Measurements from ENCODE around the gene TH. TPM values are rescaled to one million over a fixed set of nuclear protein-coding genes. Genes with fewer than 3 reads are reported as not detected.
"Not testable (repeated sequence)": the region's sequence is repeated elsewhere in the genome, so short reads cannot be mapped to it uniquely, and the experiment has no call there.

The TH gene
- total RNA-seq, 1 donor from 2014 or later = 0.23 TPM

DNA sequence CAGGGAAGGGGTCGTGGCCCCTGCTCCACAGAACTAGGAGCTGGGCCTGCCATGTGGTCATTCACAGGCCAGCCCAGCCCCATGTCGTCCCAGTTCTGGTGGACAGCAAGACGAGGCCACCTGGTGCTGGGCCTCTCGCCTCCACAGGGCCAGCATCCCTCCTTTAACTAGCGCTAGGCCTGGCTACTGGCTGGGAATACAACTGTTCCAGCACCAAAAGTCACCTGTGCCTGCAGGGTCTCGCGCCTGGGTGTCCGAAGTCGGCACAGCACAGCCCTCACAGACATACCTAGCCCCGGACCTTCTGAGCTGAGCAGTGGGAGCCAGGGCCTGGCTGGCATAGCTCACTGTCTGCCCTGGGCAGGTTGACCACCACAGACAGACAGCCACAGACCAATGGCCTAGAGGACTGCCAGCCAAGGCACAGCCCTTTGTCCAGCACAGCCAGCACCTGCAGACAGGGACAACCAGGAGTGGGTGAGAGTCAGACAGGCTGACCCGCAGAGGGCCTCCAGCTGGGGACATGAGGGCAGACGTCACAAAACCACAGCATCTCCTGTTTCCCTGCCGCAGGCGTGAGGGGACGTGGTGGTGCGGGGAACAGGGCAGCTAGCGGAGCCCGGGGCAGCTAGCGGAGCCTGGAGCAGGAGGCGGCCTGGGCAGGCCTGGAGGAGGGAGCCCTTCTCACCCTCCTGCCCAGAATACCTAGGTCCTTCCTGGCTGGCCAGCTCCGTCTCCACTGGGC is 27.2 kb upstream of the TH start:
- no peak overlapping the region for H3K4me3 ChIP-seq (ENCODE audit: low read depth, low read length)
- no peak for TF ChIP-seq CTCF (conservative IDR thresholded peaks at IDR 0.05; ENCODE audit: low read depth, low read length)
- DNase-seq (ENCODE audit: low read depth) = no peak

GRCh38 chr11:2197771-2198520 is 26.3 kb upstream of the TH start:
- DNase-seq (ENCODE audit: low read depth) = no peak
- no peak for TF ChIP-seq CTCF (conservative IDR thresholded peaks at IDR 0.05; ENCODE audit: low read depth, low read length)
- no peak overlapping the region for H3K4me3 ChIP-seq (ENCODE audit: low read depth, low read length)

DNA sequence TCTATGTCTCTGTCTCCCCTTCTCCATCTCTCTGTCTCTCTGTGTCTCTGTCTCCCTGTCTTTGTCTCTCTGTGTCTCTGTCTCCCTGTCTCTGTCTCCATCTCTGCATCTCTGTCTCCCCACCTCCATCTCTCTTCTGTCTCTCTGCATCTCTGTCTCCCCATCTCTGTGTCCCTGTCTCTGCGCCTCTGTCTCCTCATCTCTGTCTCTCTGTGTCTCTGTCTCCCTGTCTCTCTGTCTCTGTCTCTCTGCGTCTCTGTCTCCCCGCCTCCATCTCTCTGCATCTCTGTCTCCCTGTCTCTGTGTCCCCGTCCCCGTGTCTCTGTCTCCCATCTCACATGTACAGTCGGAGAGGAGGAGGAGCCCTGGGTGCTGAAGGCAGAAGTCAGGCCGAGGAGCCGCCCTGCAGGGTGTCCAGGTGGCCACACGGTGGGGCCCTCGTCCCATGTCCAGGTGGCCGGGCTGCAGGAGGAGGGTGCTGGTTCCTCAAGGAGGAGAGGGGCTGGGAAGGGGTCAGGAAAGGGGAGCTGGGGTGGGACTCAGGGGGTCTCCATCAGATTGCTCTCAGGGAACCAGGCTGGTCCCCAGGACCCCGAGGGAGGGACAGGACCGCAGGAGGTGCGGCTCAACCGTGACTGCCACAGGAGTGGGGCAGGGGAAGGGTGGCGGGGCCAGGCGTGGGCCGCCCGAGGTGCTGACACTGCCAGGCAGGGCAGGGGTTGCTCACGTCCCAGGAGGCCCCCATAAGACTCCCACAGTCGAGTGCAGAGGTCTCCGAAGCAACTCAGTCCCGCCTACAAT is 25.6 kb upstream of the TH start:
- no peak overlapping the region for H3K4me3 ChIP-seq (ENCODE audit: low read depth, low read length)
- TF ChIP-seq CTCF (conservative IDR thresholded peaks at IDR 0.05; ENCODE audit: low read depth, low read length) = peak; percentile 89
- no peak for DNase-seq (ENCODE audit: low read depth)

- no peak overlapping the region for H3K4me3 ChIP-seq (ENCODE audit: low read depth, low read length)
- no peak for TF ChIP-seq CTCF (conservative IDR thresholded peaks at IDR 0.05; ENCODE audit: low read depth, low read length)
- DNase-seq (ENCODE audit: low read depth) = no peak
Measured at GRCh38 chr11:2195756-2196088, 24.1 kb upstream of the TH start.

GRCh38 chr11:2194877-2195755 is 23.5 kb upstream of the TH start:
- no peak overlapping the region for H3K4me3 ChIP-seq (ENCODE audit: low read depth, low read length)
- DNase-seq (ENCODE audit: low read depth) = no peak
- TF ChIP-seq CTCF (conservative IDR thresholded peaks at IDR 0.05; ENCODE audit: low read depth, low read length) = peak; percentile 84

DNA sequence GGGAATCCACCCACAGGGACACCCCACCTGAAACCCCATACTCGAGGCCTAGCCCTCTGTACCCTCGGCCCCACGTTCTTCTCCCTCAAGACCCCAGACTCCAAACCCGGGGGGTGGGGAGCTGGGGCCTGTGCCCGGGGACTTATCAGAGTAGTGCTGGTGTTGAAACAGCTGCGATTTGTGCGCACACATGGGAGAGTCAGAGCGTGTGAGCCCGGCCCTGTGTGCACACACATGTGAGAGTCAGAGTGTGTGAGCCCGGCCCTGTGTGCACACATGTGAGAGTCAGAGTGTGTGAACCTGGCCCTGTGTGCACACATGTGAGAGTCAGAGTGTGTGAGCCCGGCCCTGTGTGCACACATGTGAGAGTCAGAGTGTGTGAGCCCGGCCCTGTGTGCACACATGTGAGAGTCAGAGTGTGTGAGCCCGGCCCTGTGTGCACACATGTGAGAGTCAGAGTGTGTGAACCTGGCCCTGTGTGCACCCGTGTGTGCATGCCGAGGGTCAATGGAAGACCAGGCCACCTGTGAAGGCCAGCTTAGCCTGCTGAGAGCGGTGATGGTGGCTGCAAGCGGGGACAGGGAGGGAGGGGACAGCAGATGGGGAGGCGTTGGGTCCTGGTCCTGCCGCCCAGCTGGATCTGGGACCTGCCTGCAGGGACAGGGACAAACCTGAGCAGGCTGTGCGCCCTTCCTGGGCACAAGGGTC is 22.4 kb upstream of the TH start:
- DNase-seq (ENCODE audit: low read depth); H3K4me3 ChIP-seq (ENCODE audit: low read depth, low read length): not testable (repeated sequence)
